GM12865 (cell line): Measurements from ENCODE around the gene TFEC.
"Not testable (repeated sequence)": the region's sequence is repeated elsewhere in the genome, so short reads cannot be mapped to it uniquely, and the experiment has no call there.

ENCODE experiments used
- DNase-seq: peaks from one replicate; pipeline ENCODE4 v3.0.0; 2010; ENCODE audit warnings: low read depth
- H3K4me3 ChIP-seq: 2 replicates; pipeline ENCODE4 v1.5.1; 2011; ENCODE audit warnings: mild to moderate bottlenecking, low read depth, low read length, control low read depth
- TF ChIP-seq, protein P1 (sequence below): IDR thresholded peaks from 2 replicates; pipeline ENCODE4 v1.5.1; 2011; ENCODE audit warnings: low read length, control low read depth, low read depth, inconsistent platforms; ENCODE audit not compliant: insufficient read depth; ENCODE audit errors: missing control alignments

Gene TFEC

DNA sequence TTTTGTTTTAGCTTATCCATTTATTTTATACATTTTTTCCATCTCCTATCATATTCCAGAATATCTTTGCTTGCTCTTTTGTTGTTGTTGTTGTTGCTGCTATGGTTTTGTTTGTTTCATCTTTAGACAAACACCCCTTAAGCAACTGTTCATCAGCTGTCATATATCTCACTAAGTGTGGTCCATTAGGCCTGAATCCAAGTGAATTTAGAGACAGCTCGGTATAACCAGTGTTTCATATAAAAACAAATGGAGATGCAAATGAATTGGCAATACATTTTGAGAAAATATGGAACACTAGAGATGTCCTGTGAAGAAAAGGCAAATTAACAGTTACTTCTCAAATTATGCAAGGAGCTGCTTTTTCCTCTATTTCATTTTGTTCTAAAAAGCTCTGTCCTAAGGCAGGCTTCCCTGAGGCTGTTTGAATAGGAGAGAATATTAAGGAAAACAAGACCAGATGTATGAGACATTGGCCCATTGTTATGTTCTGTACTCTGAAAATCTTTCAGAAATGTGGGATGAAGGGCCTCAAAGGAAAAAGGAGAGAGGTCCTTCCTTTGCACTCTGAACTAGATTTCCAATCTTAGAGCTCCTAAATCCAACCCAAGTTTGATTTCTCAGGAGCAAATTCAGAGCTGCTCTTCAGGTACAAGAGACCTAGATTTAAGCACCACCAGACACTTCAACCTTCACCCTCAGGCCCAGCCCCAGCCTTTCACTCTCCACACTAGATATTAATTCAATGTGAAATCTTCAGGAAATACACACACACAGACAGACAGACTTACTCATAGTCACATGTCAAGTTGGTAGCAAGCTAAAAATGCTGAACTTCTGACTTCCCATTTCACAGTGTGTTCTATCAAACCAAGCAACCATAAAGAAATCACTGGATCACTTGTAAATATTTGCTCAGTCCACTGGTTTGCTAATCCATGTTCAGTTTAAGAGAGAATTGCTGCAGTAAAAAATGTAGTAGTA, 5.4 kb downstream of the TFEC start:
- DNase-seq: no peak
- TF ChIP-seq, protein P1, sequence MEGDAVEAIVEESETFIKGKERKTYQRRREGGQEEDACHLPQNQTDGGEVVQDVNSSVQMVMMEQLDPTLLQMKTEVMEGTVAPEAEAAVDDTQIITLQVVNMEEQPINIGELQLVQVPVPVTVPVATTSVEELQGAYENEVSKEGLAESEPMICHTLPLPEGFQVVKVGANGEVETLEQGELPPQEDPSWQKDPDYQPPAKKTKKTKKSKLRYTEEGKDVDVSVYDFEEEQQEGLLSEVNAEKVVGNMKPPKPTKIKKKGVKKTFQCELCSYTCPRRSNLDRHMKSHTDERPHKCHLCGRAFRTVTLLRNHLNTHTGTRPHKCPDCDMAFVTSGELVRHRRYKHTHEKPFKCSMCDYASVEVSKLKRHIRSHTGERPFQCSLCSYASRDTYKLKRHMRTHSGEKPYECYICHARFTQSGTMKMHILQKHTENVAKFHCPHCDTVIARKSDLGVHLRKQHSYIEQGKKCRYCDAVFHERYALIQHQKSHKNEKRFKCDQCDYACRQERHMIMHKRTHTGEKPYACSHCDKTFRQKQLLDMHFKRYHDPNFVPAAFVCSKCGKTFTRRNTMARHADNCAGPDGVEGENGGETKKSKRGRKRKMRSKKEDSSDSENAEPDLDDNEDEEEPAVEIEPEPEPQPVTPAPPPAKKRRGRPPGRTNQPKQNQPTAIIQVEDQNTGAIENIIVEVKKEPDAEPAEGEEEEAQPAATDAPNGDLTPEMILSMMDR: no peak
- no peak overlapping the region for H3K4me3 ChIP-seq

DNA sequence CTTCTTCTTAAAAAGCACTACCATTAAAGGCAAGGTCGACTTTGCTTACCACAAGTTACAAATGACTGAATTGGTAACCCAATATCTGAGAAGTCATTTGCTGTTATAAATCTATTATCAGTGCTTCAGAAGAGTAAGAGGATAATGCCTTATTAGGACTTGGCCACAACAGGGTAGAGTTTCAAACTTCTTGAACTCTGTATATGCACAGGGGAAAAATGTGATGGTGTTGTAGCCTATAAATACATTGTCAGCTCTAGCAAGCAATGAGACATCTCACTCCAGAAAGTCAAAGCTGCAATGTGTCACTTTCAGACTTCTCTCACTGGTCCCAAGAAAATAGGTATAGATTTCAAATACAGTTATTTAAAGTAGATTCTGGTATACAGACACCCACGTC, 9.3 kb downstream of the TFEC start:
- TF ChIP-seq, protein P1: no peak
- H3K4me3 ChIP-seq: no peak overlapping the region
- no peak for DNase-seq

DNA sequence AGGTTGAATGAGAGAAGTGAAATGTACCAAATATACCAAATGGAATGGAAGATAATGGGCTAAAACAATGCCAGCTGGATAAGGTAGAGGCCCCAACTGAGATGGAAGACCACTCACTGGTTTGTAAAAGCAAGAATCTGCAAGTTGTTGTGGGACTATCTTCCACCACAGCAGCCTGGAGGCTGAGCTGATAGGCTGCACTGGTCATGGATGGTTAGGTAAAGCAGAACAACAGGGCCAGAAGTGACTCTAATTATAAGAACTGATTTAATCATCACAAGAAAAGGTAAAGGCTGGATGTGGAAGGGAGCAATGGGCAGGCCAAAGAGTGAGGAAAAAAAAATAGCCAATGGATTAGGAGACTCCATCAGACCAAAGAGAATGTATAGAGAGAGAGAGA, 11.8 kb downstream of the TFEC start:
- TF ChIP-seq, protein P1: no peak

DNA sequence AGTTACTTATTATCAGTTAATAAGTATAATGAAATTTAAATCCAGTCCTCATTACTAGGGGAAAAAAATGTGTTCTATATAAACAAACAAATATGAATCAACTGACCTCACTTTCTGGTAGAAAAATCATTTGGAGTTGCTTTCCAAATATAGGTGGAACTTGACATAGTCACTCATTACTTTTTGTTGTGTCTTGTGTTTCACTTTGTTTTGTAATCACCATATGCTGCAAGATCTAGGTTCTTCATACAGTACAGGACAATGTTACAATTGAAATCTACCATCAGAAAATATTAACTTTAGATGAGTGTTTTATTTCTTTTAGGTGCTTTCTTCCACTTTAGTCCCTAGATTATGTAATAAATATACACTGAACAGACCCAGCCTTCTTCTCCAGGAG, 16.9 kb downstream of the TFEC start:
- TF ChIP-seq, protein P1: no peak
- DNase-seq: no peak
- H3K4me3 ChIP-seq: no peak overlapping the region

More for the DNA sequence above, 11.8 kb downstream of the TFEC start:
- H3K4me3 ChIP-seq: no peak overlapping the region
- DNase-seq: no peak

DNA sequence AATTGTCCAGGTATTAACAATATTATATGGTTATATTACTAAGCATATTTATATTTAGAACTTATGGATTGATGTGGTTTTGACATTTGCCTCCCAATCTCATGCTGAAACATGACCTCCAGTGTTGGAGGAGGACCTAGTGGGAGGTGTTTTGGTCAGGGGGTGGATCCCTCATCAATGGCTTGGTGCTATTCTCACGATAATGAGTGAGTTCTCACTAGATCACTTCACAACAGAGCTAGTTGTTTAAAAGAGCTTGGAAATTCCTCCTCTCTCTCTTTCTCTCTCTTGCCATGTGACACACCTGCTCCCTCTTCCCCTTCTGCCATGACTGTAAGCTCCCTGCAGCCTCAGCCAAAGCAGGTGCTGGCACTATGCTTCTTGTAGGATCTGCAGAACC, 19.0 kb downstream of the TFEC start:
- DNase-seq: no peak
- TF ChIP-seq, protein P1: no peak
- H3K4me3 ChIP-seq: no peak overlapping the region

DNA sequence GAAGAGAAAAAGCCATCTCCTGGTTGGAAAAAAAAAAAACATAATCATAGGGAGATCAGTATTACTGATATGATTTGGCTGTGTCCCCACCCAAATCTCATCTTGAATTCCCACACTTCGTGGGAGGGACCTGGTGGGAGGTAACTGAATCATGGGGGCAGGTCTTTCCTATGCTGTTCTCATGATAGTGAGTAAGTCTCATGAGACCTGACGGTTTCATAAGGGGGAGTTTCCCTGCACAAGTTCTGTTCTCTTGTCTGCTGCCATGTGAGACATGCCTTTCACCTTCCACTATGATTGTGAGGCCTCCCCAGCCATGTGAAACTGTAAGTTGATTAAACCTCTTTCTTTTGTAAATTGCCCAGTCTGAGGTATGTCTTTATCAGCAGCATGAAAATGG, 25.8 kb downstream of the TFEC start:
- not testable (repeated sequence) for H3K4me3 ChIP-seq, DNase-seq

DNA sequence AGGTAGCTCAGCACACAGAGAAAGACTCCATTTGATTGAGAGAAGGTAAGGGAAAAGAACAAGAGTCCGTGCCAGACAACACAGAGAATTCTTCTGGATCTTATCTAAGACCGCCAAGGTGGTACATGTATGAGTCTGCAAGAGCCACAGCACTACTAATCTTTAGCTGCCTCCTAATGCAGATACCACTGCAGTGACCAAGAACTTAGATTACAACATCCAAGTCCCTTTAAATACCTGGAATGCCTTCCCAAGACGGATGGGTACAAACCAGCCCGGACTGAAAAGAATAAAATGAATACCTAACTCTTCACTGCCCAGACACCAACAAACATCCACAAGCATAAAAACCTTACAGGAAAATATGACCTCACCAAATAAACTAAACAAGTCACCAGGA, 33.3 kb downstream of the TFEC start:
- DNase-seq: no peak
- no peak overlapping the region for H3K4me3 ChIP-seq
- TF ChIP-seq, protein P1: no peak
